ENCODE results near the gene CACNA1B. TPM values are rescaled to one million over a fixed set of nuclear protein-coding genes. Genes with fewer than 3 reads are reported as not detected.

The CACNA1B gene
- total RNA-seq, 1 donor from 2014 or later = 0.84 TPM

DNA sequence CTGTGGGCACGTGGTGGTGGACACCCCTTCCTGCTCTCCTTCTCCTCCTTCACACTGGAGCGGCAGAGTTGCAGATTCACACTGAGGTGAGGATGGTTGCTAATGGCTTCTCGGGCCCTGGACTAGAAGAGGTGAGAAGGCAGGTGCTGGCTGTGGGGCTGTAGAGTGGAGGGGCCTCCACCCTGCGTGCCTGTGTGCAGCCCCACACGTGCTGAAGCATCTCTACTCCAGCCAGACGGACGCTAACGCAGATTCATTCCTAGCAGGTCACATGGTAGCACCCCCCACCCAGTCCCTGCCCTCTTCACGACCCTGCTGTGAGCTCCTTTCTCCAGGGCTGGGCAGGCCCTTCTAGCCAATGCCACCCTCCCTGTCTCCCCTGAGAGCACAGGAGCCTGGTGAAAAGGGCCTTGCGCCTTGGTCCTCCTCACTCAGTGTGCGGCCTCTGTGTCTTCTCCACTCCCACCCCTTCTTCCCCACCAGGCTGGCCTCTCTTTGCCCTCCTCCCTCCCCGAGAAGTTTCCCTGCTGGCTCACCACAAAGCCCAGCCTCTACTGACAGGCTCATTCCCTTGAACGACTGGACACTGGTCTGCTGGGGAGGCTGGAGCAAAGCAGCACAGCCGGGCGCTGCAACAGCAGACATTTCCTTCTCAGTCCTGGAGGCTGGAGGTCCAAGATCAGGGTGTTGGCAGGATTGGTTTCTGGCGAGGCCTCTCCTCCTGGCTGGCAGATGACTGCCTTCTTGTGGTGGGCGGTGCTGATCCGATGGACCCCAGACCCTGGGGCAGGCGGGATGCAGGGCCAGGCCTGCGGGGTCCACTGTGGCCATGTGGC, 14.2 kb downstream of the CACNA1B start:
- Histone ChIP-seq H3K36me3 (ENCODE audit: control insufficient read depth, insufficient read depth, low read length) (no peaks in the 10 kb centered on the region), H3K4me3 (ENCODE audit: low read depth, low read length) (no peak overlapping the region), H3K27me3 (ENCODE audit: control insufficient read depth, insufficient read depth, low read length) (no peaks in the 10 kb centered on the region)
- no peak for DNase-seq (ENCODE audit: low read depth)
- TF ChIP-seq, protein P1, sequence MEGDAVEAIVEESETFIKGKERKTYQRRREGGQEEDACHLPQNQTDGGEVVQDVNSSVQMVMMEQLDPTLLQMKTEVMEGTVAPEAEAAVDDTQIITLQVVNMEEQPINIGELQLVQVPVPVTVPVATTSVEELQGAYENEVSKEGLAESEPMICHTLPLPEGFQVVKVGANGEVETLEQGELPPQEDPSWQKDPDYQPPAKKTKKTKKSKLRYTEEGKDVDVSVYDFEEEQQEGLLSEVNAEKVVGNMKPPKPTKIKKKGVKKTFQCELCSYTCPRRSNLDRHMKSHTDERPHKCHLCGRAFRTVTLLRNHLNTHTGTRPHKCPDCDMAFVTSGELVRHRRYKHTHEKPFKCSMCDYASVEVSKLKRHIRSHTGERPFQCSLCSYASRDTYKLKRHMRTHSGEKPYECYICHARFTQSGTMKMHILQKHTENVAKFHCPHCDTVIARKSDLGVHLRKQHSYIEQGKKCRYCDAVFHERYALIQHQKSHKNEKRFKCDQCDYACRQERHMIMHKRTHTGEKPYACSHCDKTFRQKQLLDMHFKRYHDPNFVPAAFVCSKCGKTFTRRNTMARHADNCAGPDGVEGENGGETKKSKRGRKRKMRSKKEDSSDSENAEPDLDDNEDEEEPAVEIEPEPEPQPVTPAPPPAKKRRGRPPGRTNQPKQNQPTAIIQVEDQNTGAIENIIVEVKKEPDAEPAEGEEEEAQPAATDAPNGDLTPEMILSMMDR (IDR thresholded peaks at IDR 0.05; ENCODE audit: insufficient read depth, low read length, poor library complexity, severe bottlenecking) = no peak

DNA sequence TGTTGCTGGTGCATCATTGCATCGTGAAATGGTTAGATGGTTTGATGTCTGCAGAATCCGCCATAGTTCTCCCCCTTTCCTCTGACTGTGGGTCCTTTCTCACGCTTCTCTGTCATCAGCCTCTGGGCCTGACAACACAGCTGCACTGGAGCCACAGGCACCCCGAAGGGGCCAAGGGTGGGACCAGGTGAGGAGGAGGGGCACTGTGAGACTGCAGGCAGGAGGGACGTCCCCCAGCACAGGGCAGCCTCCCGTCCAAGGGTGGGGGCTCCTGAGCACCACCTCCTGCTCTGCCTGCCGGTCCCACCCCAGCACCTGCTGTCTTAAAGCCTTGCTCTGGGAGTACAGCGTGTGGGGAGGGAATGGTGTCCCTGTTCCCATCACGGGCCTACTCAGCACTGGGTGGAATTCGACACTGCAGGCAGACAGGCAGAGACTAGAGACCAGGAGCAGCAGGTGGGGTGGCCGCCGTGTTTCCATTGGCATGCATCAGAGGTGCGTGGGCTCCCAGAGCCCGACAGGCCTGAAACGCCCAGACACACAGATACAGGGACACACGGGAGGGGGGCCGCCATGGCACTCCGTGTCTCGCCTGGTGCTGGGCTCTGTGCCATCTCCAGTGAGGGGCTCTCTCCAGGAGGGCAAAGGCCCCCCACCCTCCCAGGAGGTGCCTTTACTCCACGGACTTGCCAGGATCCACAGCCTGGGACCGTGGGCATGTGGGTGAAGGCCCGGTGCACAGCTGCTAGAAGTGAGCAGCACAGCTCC, 15.0 kb downstream of the CACNA1B start:
- no peaks in the 10 kb centered on the region for H3K27me3 ChIP-seq (ENCODE audit: control insufficient read depth, insufficient read depth, low read length)
- no peaks in the 10 kb centered on the region for H3K36me3 ChIP-seq (ENCODE audit: control insufficient read depth, insufficient read depth, low read length)
- H3K4me3 ChIP-seq (ENCODE audit: low read depth, low read length) = no peak overlapping the region
- TF ChIP-seq, protein P1 (IDR thresholded peaks at IDR 0.05; ENCODE audit: insufficient read depth, low read length, poor library complexity, severe bottlenecking) = no peak
- no peak for DNase-seq (ENCODE audit: low read depth)

DNA sequence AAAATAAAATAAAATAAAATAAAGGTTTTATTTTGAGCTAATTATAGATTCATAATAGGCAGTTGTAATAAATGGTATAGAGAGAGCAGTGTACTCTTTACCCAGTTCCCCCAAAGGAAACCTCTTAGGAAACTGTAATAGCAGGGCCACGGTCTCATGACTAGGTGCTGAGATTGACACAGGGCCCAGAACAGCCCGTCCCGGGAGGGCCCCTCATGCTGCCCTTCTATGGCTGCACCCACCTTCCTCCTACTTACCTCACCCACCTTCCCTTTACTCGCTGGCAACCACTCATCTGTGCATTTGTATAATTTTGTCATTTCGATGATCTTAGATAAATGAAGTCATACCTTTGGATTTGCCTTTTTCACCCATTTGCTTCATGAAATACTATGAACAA, 16.1 kb downstream of the CACNA1B start:
- Histone ChIP-seq H3K4me3 (ENCODE audit: low read depth, low read length) (no peak overlapping the region), H3K27me3 (ENCODE audit: control insufficient read depth, insufficient read depth, low read length) (no peaks in the 10 kb centered on the region), H3K36me3 (ENCODE audit: control insufficient read depth, insufficient read depth, low read length) (no peaks in the 10 kb centered on the region)
- no peak for DNase-seq (ENCODE audit: low read depth)
- TF ChIP-seq, protein P1 (IDR thresholded peaks at IDR 0.05; ENCODE audit: insufficient read depth, low read length, poor library complexity, severe bottlenecking) = no peak

DNA sequence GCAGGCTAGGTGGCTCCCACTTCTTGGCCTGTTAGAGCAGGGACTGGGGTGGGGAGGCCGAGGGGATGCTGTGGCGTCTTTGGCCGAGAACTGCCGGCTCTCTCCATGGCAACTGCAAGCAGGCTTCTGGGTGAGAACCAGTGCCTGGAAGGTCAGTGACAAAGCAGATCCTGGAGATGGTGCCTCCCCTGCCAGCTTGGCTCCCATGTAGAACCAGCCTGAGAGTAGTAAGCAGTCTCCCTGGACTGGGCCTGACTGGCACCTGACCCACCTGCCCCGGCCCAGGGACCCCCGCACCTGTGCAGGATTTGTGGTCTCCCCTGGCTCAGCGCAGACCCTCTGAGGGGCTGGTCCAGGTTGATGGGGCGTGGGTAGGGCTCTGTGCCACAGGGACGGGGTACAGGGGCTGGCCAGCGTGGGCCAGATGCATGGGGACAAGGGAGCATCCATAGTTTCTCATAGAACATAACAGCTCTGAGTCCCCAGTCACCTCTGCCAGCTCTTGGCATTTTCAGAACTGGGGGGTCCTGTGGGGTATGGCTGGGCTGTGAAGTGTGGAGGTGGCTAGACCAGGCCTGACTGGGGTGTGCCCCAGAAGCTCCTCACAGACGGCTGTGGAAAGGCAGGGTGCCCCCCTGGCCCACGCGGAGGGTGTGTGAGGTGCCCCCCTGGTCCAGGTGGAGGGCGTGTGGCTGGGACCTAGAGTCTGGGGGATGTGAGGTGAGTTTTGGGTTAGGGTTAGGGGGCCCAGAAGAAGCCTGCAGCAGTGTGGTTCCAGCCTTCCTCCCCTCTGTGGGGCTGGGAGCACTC, 22.2 kb downstream of the CACNA1B start:
- TF ChIP-seq, protein P1 (IDR thresholded peaks at IDR 0.05; ENCODE audit: insufficient read depth, low read length, poor library complexity, severe bottlenecking) = no peak
- DNase-seq (ENCODE audit: low read depth) = no peak
- Histone ChIP-seq H3K27me3 (ENCODE audit: control insufficient read depth, insufficient read depth, low read length) (no peaks in the 10 kb centered on the region), H3K36me3 (ENCODE audit: control insufficient read depth, insufficient read depth, low read length) (no peaks in the 10 kb centered on the region), H3K4me3 (ENCODE audit: low read depth, low read length) (no peak overlapping the region)

DNA sequence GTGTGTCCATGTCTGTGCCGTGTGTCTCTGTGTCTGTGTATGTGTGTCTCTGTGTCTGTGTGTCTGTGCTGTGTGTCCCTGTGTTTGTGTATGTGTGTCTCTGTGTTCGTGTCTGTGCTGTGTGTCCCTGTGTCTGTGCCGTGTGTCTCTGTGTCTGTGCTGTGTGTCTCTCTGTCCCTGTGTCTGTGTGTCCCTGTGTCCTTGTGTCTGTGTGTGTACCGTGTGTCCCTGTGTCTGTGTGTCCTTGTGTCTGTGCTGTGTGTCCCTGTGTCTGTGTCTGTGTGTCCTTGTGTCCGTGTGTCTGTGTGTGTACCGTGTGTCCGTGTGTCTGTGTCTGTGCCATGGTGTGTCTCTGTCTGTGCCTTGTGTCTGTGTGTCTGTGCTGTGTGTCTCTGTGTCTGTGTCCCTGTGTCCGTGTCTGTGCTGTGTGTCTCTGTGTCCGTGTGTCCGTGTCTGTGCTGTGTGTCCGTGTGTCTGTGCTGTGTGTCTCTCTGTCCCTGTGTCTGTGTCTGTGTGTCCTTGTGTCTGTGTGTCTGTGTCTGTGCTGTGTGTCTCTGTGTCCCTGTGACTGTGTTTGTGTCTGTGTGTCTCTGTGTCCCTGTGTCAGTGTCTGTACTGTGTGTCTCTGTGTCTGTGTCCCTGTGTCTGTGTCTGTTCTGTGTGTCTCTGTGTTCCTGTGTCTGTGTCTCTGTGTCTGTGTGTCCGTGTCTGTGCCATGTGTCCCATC, 23.2 kb downstream of the CACNA1B start:
- TF ChIP-seq, protein P1 (IDR thresholded peaks at IDR 0.05; ENCODE audit: insufficient read depth, low read length, poor library complexity, severe bottlenecking) = no peak
- no peak for DNase-seq (ENCODE audit: low read depth)
- no peaks in the 10 kb centered on the region for H3K36me3 ChIP-seq (ENCODE audit: control insufficient read depth, insufficient read depth, low read length)
- H3K4me3 ChIP-seq (ENCODE audit: low read depth, low read length) = no peak overlapping the region
- H3K27me3 ChIP-seq (ENCODE audit: control insufficient read depth, insufficient read depth, low read length) = no peaks in the 10 kb centered on the region
